Chondrocyte (in vitro differentiated cells): ENCODE measurements around the gene HECTD3. TPM values are rescaled to one million over a fixed set of nuclear protein-coding genes. Genes with fewer than 3 reads are reported as not detected.
A peak's percentile ranks its signal among the peaks of the same experiment; 100 is the strongest.

Source experiments
- DNase-seq: peaks from one replicate; pipeline ENCODE4 v3.0.0; 2021; ENCODE audit warnings: mixed read lengths, low spot score
- H3K27ac Mint-ChIP-seq: one replicate; pipeline ENCODE4 v1.8.0; 2021; ENCODE audit warnings: mild to moderate bottlenecking, moderate library complexity, mixed read lengths; ENCODE audit not compliant: unreplicated experiment
- H3K27me3 Mint-ChIP-seq: 2 replicates; pipeline ENCODE4 v1.8.0; 2021; ENCODE audit warnings: low read depth, mixed read lengths
- H3K36me3 Mint-ChIP-seq: 2 replicates; pipeline ENCODE4 v1.8.0; 2021; ENCODE audit warnings: low read depth, mixed read lengths
- H3K4me1 Mint-ChIP-seq: 2 replicates; pipeline ENCODE4 v1.8.0; 2021; ENCODE audit warnings: low read depth, mild to moderate bottlenecking, mixed read lengths
- H3K4me3 Mint-ChIP-seq: one replicate; pipeline ENCODE4 v1.8.0; 2021; ENCODE audit warnings: mild to moderate bottlenecking, moderate library complexity, mixed read lengths; ENCODE audit not compliant: unreplicated experiment
- H3K9me3 Mint-ChIP-seq: 2 replicates; pipeline ENCODE4 v1.8.0; 2021; ENCODE audit warnings: low read depth, mixed read lengths
- long read RNA-seq: library from polyadenylated mRNA; stranded (forward); transcript quantifications from one replicate; pipeline ENCODE4 v2.0.0, GENCODE V29; 2021
- total RNA-seq: library from RNA; stranded (reverse); gene quantifications from 3 replicates; pipeline ENCODE4 v1.2.1, GENCODE V29; 2021
- TF ChIP-seq, protein P1 (sequence below): fragments of 200-600 bp; sonication (generic); IDR thresholded peaks from 2 replicates; pipeline ENCODE4 v1.5.0; 2021; ENCODE audit warnings: antibody characterized with exemption, mild to moderate bottlenecking, moderate library complexity

HECTD3 gene
- 34.5 to 43.6 TPM (median 36.5 TPM) in 3 replicates for total RNA-seq
- long read RNA-seq, transcript HECTD3-202 (21 exons, 3,610 nt), result major isoform, 45 of 63 reads
- long read RNA-seq, partial matches to known transcripts, result 3 of 63 reads
- long read RNA-seq, other reads (novel, unspliced or antisense), result 14 of 63 reads

GRCh38 chr1:45010855-45011811 lies at the start of gene HECTD3:
HECTD3 (minus strand) TSS chr1:45011324; CDS start chr1:45011257, 67 bp downstream.
- peak within 1 kb of the TSS; percentile 96 for H3K27ac Mint-ChIP-seq
- H3K27me3 Mint-ChIP-seq, result no peaks in the 10 kb centered on the region
- H3K4me1 Mint-ChIP-seq, result peaks cover 51% of the 10 kb centered on the region
- TF ChIP-seq, protein P1, sequence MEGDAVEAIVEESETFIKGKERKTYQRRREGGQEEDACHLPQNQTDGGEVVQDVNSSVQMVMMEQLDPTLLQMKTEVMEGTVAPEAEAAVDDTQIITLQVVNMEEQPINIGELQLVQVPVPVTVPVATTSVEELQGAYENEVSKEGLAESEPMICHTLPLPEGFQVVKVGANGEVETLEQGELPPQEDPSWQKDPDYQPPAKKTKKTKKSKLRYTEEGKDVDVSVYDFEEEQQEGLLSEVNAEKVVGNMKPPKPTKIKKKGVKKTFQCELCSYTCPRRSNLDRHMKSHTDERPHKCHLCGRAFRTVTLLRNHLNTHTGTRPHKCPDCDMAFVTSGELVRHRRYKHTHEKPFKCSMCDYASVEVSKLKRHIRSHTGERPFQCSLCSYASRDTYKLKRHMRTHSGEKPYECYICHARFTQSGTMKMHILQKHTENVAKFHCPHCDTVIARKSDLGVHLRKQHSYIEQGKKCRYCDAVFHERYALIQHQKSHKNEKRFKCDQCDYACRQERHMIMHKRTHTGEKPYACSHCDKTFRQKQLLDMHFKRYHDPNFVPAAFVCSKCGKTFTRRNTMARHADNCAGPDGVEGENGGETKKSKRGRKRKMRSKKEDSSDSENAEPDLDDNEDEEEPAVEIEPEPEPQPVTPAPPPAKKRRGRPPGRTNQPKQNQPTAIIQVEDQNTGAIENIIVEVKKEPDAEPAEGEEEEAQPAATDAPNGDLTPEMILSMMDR, result no peak
- H3K4me3 Mint-ChIP-seq, result peak within 1 kb of the TSS; percentile 88
- no peaks in the 10 kb centered on the region for H3K9me3 Mint-ChIP-seq
- no peak for DNase-seq
- peaks cover 19% of the 10 kb centered on the region for H3K36me3 Mint-ChIP-seq

- peaks cover 3% of the 10 kb centered on the region for H3K27me3 Mint-ChIP-seq
- no peaks in the 10 kb centered on the region for H3K36me3 Mint-ChIP-seq
- no peak for DNase-seq
- H3K4me3 Mint-ChIP-seq, result no peak overlapping the region
- H3K4me1 Mint-ChIP-seq, result no peaks in the 10 kb centered on the region
- TF ChIP-seq, protein P1, result no peak
- H3K27ac Mint-ChIP-seq, result no peak overlapping the region
- no peaks in the 10 kb centered on the region for H3K9me3 Mint-ChIP-seq
These were observed 48.7 kb upstream of the HECTD3 start for GRCh38 chr1:45059829-45060228.

DNA sequence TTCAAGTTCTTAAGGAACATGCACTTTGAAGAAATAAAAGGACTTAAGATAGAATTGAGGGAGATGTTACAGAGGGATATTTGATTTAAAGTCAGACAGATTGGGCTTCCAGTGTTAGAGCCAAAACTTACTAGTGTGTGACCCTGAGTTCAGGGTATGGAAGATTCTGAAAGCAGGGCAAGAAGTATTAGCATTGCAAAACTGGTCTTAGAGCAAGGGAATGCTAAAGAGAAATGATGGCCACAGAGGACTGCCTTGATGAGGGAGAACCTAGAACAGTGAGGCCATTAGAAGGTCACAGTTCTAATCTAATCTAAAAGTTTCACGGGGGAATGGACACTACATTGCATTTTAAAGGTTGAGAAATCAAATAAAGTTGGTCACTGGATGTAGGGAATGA lies 46.4 kb upstream of the HECTD3 start:
- Mint-ChIP-seq H3K27ac (no peak overlapping the region), H3K27me3 (peaks cover 3% of the 10 kb centered on the region), H3K4me1 (no peaks in the 10 kb centered on the region), H3K4me3 (no peak overlapping the region), H3K9me3 (no peaks in the 10 kb centered on the region), H3K36me3 (no peaks in the 10 kb centered on the region)
- DNase-seq, result no peak
- TF ChIP-seq, protein P1, result no peak

DNA sequence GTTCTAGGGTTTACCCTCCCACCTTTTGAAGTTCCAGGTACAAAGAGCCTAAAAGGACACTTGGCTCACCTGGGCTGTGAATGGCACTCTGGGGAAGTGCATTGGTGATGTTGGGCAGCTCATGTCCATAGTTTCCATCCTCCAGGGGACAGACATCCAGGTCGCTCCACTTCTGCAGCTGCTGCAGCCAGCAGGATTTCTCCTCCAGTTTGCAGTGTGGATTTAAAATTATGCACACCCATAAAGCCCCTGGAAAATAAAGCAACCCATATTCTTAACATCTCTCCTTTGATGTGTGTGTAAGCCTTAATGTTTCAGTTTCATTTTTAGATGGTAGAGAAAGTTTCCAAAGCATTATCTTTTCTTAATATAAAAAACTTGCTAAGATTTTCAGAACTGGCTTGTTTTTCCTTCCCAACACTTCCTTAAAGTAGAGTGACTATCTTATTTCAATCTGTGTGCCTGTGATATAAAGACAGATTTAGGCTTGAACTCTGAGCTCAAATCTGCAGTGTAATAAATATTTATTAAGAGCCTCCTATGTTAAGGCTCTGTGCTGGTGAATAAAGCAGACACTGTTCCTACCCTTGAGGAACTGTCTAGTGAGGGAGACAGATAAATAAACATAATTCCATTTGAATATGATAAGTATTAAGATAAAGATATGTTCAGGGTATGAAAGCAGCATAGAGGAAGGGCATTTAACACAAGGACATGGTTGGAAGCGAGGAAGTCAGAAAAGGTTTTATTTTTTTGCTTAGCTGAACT lies 40.1 kb upstream of the HECTD3 start:
- Mint-ChIP-seq H3K9me3 (no peaks in the 10 kb centered on the region), H3K4me3 (no peak overlapping the region), H3K27me3 (no peaks in the 10 kb centered on the region), H3K36me3 (no peaks in the 10 kb centered on the region), H3K4me1 (no peaks in the 10 kb centered on the region), H3K27ac (no peak overlapping the region)
- TF ChIP-seq, protein P1, result no peak
- no peak for DNase-seq

GRCh38 chr1:45047032-45047431 lies 35.9 kb upstream of the HECTD3 start:
- H3K27ac Mint-ChIP-seq, result no peak overlapping the region
- TF ChIP-seq, protein P1, result no peak
- H3K4me1 Mint-ChIP-seq, result no peaks in the 10 kb centered on the region
- H3K27me3 Mint-ChIP-seq, result no peaks in the 10 kb centered on the region
- no peaks in the 10 kb centered on the region for H3K9me3 Mint-ChIP-seq
- no peak overlapping the region for H3K4me3 Mint-ChIP-seq
- no peak for DNase-seq
- peaks cover 1% of the 10 kb centered on the region for H3K36me3 Mint-ChIP-seq
